ENCODE data around the gene C2orf42.

- TF ChIP-seq POLR2A (IDR thresholded peaks at IDR 0.05; ENCODE audit: low read depth, low read length) (peak; percentile 28; the same call in 1 of the 2 replicates), TAF1 (IDR thresholded peaks at IDR 0.05; ENCODE audit: low read depth, low read length) (0 out of 2 replicates have a peak, but pooled peaks have one; percentile 15), POLR2AphosphoS5 (IDR thresholded peaks at IDR 0.05; ENCODE audit: low read depth, low read length) (0 out of 2 replicates have a peak, but pooled peaks have one; percentile 16)
Measured at GRCh38 chr2:70133491-70134322, 57.1 kb downstream of the C2orf42 start.

Measured in GM12891 (cell line).